Measurements from ENCODE around the gene YIPF4.

GRCh38 chr2:32229635-32230034 lies 48.1 kb upstream of the YIPF4 start:
- no peak for TF ChIP-seq EGR1 (IDR thresholded peaks at IDR 0.05; ENCODE audit: borderline replicate concordance, low read depth, low read length)
- no peak for TF ChIP-seq POLR2A (IDR thresholded peaks at IDR 0.05; ENCODE audit: control extremely low read depth in 1 of 2, low read depth in 2 of 2, low read length in 2 of 2)
- no peak for TF ChIP-seq KDM1A (IDR thresholded peaks at IDR 0.05; ENCODE audit: borderline replicate concordance, low read length)
- TF ChIP-seq TAF1 (IDR thresholded peaks at IDR 0.05; ENCODE audit: low read depth, low read length): no peak
- TF ChIP-seq JUND (IDR thresholded peaks at IDR 0.05; ENCODE audit: low read length): no peak

Measured in H1 (cell line).